ENCODE results near the gene SEPHS1. TPM values are rescaled to one million over a fixed set of nuclear protein-coding genes. Genes with fewer than 3 reads are reported as not detected.
A peak's percentile ranks its signal among the peaks of the same experiment; 100 is the strongest.
"Not testable (repeated sequence)": the region's sequence is repeated elsewhere in the genome, so short reads cannot be mapped to it uniquely, and the experiment has no call there.

The SEPHS1 gene
- total and polyA plus RNA-seq, 2 donors from 2014 or later, result 48.8 to 53.5 TPM

DNA sequence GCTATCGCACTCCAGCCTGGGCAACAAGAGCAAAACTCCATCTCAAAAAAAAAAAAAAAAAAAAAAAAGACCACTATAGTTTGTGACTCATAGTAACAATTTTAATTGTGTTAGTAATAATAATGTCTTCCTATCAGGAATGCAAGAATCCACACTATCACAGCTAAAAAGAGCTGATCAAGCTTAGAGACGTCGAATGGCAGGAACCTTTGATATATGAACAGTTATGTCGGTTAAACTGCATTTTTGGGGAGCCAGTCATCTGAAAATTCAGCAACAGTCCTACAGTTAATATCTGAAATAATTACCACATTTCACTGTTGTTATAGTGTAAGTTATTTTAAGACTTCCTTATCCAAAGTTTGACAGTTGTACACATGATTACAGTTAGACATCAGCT lies 57.0 kb downstream of the SEPHS1 start:
- intact Hi-C loops (cut with DNase I), result no loop called here
- peaks cover 0 to 38% (median 15%) of the 10 kb centered on the region in 3 donors for H3K36me3 ChIP-seq (ENCODE audit: control insufficient read depth in 2 of 3, insufficient read depth in 3 of 3, low read length in 3 of 3)
- DNase-seq, result no peak
- no peak overlapping the region for H3K4me3 ChIP-seq (ENCODE audit: low read length in 3 of 3)
- H3K9ac ChIP-seq (ENCODE audit: low read length in 3 of 3), result no peak overlapping the region
- TF ChIP-seq, protein P1, sequence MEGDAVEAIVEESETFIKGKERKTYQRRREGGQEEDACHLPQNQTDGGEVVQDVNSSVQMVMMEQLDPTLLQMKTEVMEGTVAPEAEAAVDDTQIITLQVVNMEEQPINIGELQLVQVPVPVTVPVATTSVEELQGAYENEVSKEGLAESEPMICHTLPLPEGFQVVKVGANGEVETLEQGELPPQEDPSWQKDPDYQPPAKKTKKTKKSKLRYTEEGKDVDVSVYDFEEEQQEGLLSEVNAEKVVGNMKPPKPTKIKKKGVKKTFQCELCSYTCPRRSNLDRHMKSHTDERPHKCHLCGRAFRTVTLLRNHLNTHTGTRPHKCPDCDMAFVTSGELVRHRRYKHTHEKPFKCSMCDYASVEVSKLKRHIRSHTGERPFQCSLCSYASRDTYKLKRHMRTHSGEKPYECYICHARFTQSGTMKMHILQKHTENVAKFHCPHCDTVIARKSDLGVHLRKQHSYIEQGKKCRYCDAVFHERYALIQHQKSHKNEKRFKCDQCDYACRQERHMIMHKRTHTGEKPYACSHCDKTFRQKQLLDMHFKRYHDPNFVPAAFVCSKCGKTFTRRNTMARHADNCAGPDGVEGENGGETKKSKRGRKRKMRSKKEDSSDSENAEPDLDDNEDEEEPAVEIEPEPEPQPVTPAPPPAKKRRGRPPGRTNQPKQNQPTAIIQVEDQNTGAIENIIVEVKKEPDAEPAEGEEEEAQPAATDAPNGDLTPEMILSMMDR (IDR thresholded peaks at IDR 0.05; ENCODE audit: borderline replicate concordance, extremely low read depth, insufficient read depth), result no peak
- no peaks in the 10 kb centered on the region for H3K4me1 ChIP-seq (ENCODE audit: control insufficient read depth in 2 of 3, insufficient read depth in 2 of 3, low read depth in 1 of 3, low read length in 3 of 3)
- no peaks in the 10 kb centered on the region for H3K27me3 ChIP-seq (ENCODE audit: control insufficient read depth, insufficient read depth, low read length)
- H3K9me3 ChIP-seq (ENCODE audit: control insufficient read depth in 2 of 3, insufficient read depth in 1 of 3, low read length in 3 of 3), result no peaks in the 10 kb centered on the region
- no peak overlapping the region for H3K27ac ChIP-seq (ENCODE audit: low read depth in 2 of 2, low read length in 2 of 2)
- no peak for FAIRE-seq

DNA sequence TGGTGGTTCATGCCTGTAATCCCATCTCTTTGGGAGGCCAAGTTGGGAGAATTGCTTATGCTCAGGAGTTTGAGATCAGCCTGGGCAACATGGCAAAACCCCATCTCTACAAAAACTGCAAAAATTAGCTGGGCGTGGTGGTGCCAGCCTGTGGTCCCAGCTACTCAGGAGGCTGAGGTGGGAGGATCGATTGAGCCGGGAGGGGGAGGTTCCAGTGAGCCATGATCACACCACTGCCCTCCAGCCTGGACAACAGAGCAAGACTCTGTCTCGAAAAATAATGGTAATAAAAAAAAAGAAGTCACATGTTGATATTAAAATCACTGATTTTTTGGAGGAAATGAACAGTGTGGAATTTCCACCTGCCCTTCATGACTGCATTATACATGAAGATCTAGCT lies 64.0 kb downstream of the SEPHS1 start:
- DNase-seq (no peak), FAIRE-seq (no peak)
- Histone ChIP-seq H3K4me1 (ENCODE audit: control insufficient read depth in 2 of 3, insufficient read depth in 2 of 3, low read depth in 1 of 3, low read length in 3 of 3) (no peaks in the 10 kb centered on the region), H3K9me3 (ENCODE audit: control insufficient read depth in 2 of 3, insufficient read depth in 1 of 3, low read length in 3 of 3) (no peaks in the 10 kb centered on the region), H3K27ac (ENCODE audit: low read depth in 2 of 2, low read length in 2 of 2) (no peak overlapping the region), H3K9ac (ENCODE audit: low read length in 3 of 3) (no peak overlapping the region), H3K27me3 (ENCODE audit: control insufficient read depth, insufficient read depth, low read length) (no peaks in the 10 kb centered on the region), H3K4me3 (ENCODE audit: low read length in 3 of 3) (no peak overlapping the region), H3K36me3 (ENCODE audit: control insufficient read depth in 2 of 3, insufficient read depth in 3 of 3, low read length in 3 of 3) (peaks cover 0 to 28% (median 16%) of the 10 kb centered on the region in 3 donors)
- intact Hi-C loops (cut with DNase I), result no loop called here
- TF ChIP-seq, protein P1 (IDR thresholded peaks at IDR 0.05; ENCODE audit: borderline replicate concordance, extremely low read depth, insufficient read depth), result no peak

DNA sequence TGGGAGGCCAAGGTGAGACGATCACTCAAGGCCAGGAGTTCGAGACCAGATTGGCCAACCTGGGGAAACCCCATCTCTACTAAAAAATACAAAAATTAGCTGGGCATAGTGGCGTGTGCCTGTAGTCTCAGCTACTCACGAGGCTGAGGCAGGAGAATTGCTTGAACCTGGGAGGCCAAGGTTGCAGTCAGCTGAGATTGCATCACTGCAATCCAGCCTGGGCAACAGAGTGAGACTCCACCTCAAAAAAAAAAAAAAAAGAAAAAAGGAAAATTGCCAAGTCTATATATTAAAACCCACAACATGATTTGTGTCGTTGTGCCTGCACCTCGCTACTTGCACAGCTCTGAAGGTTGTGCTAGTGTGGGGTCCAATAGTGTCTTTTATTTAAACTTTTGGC lies 65.7 kb downstream of the SEPHS1 start:
- H3K36me3 ChIP-seq (ENCODE audit: control insufficient read depth in 2 of 3, insufficient read depth in 3 of 3, low read length in 3 of 3), result peaks cover 0 to 20% (median 14%) of the 10 kb centered on the region in 3 donors
- not testable (repeated sequence) for FAIRE-seq; H3K27ac ChIP-seq (ENCODE audit: low read depth in 2 of 2, low read length in 2 of 2)

DNA sequence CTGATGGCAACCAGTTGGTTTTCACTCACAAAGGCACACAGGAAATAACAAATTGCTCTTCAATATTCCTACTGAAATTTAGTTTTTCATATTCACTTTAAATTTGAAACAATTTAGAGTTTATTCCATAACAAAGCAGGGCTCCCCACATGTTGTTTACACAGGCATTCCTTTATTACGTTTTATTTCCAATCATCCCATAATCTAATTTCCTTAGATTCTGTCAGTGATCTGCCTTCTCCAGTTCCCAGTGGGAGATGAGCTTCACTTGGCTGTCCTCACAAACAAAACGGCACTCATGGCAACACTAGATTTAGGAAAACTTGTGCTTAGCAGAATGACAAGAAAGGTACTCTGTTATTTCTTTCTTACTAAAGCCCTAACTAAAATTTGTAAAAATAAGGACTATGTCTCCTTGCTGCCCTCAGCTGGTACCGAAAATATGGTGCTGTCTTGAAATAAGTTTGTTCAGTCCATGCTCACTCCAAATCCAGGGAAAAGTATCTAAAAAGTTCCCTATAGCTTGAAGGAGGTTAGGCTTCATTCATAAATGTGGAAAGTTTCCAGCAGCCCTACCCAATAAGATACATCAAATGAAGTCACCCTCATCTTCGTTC lies 71.2 kb downstream of the SEPHS1 start:
- Histone ChIP-seq H3K4me3 (ENCODE audit: low read length in 3 of 3) (no peak overlapping the region), H3K27me3 (ENCODE audit: control insufficient read depth, insufficient read depth, low read length) (no peaks in the 10 kb centered on the region), H3K9me3 (ENCODE audit: control insufficient read depth in 2 of 3, insufficient read depth in 1 of 3, low read length in 3 of 3) (no peaks in the 10 kb centered on the region), H3K4me1 (ENCODE audit: control insufficient read depth in 2 of 3, insufficient read depth in 2 of 3, low read depth in 1 of 3, low read length in 3 of 3) (peaks cover 0 to 5% (median 0%) of the 10 kb centered on the region in 3 donors), H3K27ac (ENCODE audit: low read depth in 2 of 2, low read length in 2 of 2) (no peak overlapping the region), H3K9ac (ENCODE audit: low read length in 3 of 3) (no peak overlapping the region), H3K36me3 (ENCODE audit: control insufficient read depth in 2 of 3, insufficient read depth in 3 of 3, low read length in 3 of 3) (peaks cover 0 to 7% (median 7%) of the 10 kb centered on the region in 3 donors)
- intact Hi-C loops (cut with DNase I), result no loop called here
- TF ChIP-seq, protein P1 (IDR thresholded peaks at IDR 0.05; ENCODE audit: borderline replicate concordance, extremely low read depth, insufficient read depth), result no peak
- FAIRE-seq (no peak), DNase-seq (peak in 1 of 5 donors; percentile 44)

More for the DNA sequence above, 65.7 kb downstream of the SEPHS1 start:
- DNase-seq; H3K4me1 ChIP-seq (ENCODE audit: control insufficient read depth in 2 of 3, insufficient read depth in 2 of 3, low read depth in 1 of 3, low read length in 3 of 3); H3K4me3 ChIP-seq (ENCODE audit: low read length in 3 of 3); H3K27me3 ChIP-seq (ENCODE audit: control insufficient read depth, insufficient read depth, low read length); intact Hi-C loops (cut with DNase I); H3K9ac ChIP-seq (ENCODE audit: low read length in 3 of 3); H3K9me3 ChIP-seq (ENCODE audit: control insufficient read depth in 2 of 3, insufficient read depth in 1 of 3, low read length in 3 of 3): not testable (repeated sequence)

DNA sequence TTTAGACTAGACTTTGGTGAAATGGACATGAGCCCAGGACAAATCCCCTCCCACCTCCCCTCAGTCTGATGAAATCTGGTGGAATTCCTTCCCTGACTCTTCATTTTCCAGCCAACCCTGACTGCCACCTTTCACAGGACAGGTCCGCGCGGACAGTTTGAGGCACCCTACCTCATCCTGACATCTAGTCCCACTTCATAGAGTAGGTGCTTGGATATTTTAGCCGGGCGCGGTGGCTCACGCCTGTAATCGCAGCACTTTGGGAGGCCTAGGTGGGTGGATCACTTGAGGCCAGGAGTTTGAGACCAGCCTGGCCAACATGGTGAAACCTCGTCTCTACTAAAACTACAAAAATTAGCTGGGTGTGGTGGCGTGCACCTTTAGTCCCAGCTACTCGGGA lies 71.9 kb downstream of the SEPHS1 start:
- intact Hi-C loops (cut with DNase I); H3K27me3 ChIP-seq (ENCODE audit: control insufficient read depth, insufficient read depth, low read length); H3K9me3 ChIP-seq (ENCODE audit: control insufficient read depth in 2 of 3, insufficient read depth in 1 of 3, low read length in 3 of 3); DNase-seq; H3K9ac ChIP-seq (ENCODE audit: low read length in 3 of 3); H3K36me3 ChIP-seq (ENCODE audit: control insufficient read depth in 2 of 3, insufficient read depth in 3 of 3, low read length in 3 of 3); H3K4me3 ChIP-seq (ENCODE audit: low read length in 3 of 3); H3K4me1 ChIP-seq (ENCODE audit: control insufficient read depth in 2 of 3, insufficient read depth in 2 of 3, low read depth in 1 of 3, low read length in 3 of 3); FAIRE-seq; H3K27ac ChIP-seq (ENCODE audit: low read depth in 2 of 2, low read length in 2 of 2): not testable (repeated sequence)
